HG02759 (cell line): Measurements from ENCODE around the gene INIP.

Source experiments
- ATAC-seq: cut with Tn5 transposase; IDR thresholded peaks from one replicate; pipeline ENCODE4 v1.9.1; 2021; ENCODE audit warnings: mild to moderate bottlenecking, moderate library complexity; ENCODE audit not compliant: unreplicated experiment

The INIP gene, protein sequence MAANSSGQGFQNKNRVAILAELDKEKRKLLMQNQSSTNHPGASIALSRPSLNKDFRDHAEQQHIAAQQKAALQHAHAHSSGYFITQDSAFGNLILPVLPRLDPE

DNA sequence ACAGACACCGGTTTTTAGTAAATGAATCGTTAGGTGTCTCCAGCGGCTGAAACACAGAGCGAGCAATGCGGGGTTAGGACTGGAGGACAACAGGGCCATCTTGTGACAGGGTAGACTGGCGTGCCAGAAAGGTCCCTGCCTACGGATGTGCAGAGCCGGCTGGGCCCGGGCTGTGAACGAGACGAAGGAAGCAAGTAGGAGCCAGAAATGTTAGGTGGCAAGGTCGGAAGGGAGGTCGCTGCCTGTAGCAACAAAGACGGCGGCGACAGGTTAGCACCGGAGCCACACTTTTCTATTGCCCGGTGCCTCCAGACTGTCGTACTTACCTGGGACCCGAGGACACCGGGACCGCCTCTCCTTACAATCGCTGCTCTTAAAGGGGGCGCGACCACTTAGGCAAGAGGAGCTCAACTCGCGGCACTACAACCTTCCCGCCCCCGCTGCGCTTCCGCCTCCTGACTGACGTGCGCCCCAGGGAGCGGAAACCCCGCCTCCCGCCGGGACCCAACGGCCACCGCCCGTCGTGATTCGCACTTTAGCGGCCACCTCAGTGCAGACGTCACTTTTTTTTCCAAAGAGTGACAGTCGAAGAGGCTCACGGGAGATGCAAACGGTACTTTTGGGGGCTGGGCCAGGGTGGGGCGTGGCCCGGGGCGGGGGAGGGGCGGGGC lies at the start of gene INIP:
Gene INIP (minus strand): TSS at position 457 of the 671 bp plus-strand sequence. CDS start 1,632 bp downstream, outside the sequence.
- peak; percentile 99 for ATAC-seq

DNA sequence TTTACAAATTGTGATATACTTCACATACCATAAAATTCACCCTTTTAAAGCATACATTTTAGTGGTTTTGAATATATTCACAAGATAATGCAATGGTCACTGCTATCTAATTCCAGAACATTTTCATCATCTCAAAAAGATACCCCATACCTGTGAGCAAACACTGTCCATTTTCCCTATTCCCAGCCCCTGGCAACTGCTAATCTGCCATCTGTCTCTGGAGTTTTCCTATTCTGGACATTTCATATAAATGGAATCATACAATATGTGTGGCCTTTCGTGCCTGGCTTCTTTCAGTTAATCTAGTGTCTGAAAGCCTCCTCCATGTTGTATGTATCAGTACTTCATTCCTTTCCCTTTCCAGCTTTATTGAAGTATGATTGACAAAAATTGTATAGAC lies 47.4 kb upstream of the INIP start:
- no peak for ATAC-seq

DNA sequence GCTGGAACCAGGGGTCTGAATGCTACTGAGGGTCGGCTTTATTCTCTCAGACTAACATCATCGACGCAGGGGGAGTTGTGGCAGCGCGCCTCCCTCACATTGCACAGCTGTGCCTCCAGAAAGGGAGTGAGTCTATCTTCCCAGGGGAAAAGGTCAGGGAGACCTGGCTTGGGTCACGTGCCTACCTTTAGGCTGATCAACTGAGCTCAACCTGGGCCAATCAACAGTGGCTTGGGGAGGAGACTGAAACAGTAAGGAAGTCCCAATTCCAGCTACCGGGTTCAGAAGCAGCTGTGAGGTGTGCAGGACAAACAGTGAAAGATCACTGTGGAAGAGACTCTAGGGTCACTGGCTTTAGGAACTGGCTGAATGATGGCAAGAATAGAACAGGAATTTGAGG lies 46.9 kb upstream of the INIP start:
- ATAC-seq, result no peak

DNA sequence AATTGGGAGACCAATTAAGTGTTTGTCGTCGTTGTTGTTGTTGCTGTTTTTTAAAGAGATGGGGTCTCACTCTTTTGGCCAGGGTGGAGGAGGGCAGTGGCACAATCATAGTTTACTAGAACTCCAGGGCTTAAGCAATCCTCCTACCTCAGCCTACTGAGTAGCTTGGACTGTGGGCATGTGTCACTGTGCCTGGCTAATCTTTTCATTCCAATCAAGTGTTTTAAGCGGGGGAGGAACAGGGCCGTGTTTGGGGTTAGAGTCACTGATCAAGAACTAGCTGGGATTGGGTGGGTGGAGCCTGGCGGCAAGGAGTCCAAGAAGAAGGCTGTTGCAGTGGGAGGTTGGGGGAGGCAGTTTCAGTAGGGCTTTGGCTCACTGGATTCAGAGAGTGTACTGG lies 46.4 kb upstream of the INIP start:
- no peak for ATAC-seq

DNA sequence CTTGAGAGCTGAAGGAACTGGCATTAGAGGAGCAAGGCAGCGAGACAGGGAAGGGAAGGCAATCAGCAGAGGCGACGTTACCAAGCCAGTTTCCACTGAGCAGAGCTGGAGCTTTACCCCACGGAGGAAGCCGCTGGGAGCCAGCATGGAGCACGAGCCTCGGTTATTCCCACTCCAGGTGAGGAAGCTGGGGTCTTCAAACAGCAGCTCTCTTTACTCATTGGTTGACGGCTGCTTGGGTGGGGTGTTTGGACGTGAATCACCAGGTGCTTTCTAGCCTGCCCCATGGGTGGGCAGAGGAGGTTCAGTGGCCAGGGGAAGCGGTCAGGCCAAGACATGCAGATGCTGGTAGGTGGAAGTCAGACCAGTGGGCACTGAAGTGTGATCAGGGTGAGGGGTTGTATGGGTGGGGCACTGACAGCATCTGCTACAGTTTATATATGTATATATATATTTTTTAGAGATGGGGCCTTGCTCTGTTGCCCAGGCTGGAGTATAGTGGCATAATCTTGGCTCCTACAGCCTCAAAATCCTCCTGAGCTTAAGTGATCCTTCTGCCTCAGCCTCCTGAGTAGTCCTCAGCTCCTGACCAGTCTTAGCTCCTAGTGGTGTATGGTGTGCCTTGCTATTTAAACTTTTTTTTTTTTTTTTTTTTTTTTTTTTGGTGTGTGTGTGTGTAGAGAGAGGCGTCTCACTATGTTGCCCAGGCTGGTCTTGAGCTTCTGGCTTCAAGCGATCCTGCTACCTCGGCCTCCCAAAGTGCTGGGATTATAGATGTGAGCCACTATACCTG lies 45.0 kb upstream of the INIP start:
- no peak for ATAC-seq

DNA sequence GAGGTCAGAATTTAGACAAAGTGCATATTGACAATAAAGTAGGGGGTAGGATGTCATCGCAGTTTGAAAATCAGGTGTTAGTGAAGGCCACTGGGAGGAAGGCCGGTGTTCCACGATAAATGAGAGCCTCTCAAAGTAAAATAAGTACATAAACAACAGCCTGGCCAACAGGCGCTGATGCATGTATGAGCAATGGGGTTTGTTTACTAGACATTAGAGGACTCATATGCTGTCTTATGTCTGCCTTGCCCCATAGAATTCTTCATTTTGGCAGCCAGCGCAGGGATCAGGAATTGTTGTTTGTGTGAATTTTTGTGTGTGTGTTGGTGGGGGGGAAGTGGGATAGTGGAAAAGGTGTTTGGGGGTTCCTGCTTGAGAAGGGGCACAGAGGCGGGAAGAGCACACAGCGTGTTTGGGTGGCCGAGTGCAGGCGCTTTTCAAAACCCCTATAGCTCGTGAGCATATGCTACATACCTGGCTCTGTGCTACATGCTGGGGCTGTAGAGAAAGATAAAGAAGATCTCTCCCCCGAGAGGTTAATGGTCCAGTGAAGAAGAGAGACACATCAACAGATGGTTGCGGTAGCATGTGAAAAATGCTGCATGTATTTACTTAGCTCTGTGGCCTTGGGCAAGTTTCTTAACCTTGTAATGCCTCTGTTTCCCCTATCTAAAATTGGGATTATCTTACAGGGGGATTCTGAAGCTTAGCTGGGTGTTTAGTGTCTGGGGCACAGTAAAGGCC lies 44.2 kb upstream of the INIP start:
- no peak for ATAC-seq

DNA sequence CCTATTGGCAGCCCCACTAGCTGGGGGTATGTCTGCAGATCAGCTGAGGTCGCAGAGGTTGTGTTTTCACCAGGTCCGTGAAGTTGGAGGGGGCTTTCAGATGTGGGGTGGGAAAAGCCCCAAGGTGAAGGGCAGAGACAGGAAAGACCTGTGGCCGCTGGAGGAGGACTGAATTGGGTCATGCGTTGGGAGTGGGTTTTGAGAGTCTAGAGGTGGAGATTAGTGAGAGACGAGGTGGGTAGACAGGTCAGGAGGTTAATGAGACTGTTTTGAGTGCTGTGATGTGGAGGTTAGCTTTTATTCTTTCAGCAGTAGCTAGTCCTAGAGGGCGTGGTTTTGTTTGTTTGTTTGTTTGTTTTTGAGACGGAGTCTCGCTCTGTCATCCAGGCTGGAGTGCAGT lies 42.9 kb upstream of the INIP start:
- no peak for ATAC-seq

DNA sequence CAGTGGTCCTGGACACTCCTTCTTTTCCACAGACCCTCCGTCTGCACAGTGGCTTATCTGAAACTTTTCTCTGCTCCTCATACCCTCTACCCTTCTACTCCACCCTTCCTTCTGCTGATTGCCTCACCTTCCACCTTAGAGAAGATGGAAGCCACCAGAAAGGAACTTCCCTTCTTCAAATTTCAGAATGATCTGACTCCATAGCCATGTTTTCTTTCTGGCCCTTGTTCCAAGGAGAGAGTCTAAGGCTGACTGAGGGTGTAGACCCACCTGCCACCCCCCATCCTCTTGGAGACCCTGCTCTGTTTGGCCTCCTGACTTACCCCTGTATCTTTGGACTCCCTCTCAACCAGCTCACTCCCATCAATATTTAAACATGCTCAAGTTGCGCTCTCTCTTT lies 40.0 kb upstream of the INIP start:
- no peak for ATAC-seq

DNA sequence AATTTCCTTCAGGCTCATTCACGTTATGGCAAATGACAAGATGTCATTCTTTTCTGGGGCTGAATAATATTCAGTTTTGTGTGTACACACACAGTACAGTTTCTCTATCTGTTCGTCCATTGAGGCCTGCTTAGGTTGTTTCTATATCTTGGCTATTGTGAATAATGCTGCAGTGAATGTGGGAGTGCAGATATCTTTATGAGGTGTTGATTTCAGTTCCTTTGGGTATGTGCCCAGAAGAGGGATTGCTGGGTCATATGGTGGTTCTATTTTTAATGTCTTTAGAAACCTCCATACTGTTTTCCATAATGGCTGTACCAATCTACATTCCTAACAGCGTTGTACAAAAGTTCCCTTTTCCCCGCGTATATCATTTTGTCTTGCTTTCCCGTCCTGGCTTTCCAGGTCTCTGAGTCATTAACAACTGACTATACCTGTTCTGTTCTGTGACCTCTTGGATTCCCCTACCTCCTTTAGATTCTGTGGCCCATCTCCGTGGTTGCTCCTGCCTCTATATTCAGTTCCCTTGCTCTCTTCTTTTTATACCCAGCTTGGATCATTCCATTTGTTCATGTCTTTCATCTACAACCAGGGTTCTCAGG lies 39.5 kb upstream of the INIP start:
- ATAC-seq, result no peak

DNA sequence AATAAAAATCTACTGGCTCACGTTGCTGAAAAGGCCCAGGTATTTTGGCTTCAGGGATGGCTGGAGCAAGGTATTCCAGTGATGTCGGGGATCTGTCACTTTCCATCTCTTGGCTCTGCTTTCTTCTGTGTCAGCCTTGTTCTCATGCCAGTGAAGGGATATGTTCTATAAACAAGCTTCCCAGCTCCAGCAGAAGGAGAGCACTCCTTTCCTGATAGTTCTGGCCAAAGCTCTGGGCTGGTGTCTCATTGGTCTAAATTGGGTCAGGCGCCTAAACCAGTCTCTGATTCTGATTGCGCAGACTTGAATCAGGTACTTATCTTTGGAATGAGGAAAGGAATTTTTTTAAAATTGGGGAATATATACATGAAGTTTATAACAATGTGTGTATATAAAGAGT lies 37.8 kb upstream of the INIP start:
- ATAC-seq, result no peak

DNA sequence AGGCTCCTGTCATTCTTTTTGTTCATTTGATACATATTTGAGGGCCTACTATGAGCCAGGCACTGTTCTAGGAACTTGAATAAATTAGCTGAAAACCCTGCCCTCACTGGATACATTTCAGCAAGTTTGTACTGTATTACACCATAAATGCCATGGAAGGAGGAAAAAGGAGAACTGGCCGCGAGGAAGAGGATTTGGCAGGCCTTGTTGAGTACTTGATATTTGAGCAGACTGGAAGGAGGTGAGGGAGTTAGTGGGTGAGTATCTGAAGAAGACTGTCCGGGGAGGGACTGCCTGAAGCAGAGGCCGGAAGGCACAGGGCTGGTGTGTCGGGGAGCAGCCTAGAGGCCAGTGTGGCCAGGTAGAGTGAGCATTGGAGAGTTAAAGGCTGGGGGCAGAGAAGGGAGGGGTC lies 37.1 kb upstream of the INIP start:
- no peak for ATAC-seq

DNA sequence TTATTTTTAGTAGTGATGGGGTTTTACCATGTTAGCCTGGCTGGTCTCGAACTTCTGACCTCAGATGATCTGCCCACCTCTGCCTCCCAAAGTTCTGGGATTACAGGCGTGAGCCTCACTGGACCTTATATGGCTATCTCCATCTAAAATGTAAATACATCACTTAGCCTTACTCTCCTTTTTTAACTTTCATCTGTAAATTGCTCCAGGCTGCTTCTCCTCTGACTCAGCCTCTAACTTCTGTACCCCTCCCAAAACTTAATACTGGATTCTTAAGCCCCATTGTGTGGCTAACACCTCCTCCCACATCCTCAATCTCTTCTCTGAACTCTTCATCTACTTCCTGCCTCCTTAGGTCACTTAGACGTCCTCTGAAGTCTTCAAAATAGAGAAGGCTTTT lies 36.7 kb upstream of the INIP start:
- ATAC-seq, result no peak

DNA sequence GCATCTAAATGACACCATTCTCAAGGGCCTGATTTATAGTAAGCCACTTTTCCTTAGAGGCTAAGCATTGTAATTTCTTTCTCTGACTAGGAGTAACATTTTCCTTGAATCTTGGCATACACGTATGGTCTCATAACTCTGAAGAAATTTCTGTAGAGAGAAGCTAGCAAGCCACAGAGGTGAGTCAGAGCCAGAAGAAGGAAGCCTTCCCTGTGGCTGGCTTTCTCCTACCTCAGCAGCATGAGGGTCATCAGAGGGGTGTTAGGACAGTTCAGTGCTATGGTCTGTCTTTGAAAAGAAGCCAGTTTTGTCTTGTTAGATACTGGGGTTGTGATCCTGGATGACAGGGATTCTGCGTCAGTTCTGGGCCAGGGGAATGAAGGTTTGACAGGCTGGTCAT lies 35.8 kb upstream of the INIP start:
- ATAC-seq, result no peak

DNA sequence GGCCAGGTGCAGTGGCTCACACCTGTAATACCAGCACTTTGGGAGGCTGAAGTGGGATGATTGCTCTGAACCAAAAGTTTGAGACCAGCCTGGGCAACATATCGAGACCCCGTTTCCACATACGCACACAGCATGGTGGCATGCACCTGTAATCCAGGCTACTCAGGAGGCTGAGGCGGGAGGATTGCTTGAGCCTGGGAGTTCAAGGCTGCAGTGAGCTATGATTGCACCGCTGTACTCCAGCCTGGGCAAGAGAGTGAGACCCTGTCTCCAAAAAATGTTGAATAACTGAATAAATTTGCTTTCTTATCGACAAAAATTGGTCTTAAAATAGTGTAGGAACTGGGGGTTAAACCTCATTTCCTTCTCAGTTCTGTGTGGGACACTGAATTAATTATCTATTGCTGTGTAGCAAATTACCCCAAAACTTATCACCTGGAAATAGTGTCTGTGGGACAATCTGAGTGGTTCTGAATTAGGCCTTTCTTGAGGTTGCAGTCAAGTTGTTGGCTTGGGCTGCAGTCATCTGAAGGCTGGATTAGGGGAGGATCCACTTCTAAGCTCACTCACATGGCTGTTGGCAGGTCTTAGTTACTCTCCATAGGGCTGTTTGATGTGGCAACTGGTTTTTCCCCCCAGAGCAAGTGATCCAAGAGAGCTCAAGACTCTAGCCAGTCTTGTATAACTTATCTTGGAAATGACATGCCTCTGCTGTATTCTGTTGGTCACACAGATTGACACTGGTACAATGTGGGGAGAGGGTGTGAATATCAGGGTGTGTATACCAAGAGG lies 34.6 kb upstream of the INIP start:
- ATAC-seq, result no peak

DNA sequence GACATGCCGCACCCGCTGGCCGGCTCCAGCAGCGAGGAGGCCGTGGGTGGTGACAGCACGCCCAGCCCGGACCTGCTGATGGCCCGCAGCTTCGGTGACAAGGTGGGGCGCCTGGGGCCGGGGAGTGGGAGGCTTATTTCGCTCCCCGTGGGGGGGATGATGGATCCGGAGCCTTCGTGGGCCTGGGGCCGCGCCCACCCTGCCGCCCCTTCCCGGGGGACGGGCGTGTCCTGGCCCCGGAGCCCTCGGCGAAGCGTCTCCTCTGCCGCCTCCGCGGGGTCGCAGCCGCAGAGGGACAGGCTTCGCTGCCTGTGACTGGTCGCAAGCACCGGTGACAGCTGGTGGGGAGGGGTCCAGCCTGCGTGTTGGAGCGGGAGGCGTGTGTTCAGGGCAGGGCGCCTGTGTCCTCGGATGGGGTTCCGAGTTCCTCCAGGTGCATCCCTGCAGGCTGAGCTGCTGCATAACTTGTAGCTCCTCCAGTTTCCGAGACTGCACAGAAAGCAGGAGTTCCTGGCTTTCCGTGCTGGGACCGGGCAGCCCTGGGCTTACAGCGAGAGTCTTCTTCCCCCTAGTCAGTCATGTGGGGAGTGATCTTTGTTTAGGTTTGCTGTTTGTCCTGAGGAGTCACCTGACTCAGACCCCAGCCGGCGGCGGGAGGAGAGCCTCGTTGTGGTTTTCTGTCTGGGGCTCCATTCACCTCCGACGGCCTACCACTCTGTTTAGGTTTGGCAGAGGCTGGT lies 33.3 kb upstream of the INIP start:
- ATAC-seq, result peak; percentile 38

DNA sequence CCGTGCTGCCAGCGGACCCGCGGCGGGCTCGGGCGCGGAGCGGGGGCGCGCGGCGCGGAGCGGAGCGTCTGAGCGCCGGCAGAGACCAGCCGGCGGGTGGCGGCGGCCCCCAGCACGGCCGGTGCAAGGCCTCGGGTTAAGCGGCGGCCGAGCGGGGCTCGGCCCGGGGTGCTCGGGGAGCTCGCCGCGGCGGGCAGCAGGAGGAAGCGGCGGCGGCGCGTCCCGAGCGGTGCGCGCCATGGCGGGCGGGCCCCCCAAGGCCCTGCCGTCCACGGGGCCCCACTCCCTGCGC lies 32.8 kb upstream of the INIP start:
- ATAC-seq, result no peak

DNA sequence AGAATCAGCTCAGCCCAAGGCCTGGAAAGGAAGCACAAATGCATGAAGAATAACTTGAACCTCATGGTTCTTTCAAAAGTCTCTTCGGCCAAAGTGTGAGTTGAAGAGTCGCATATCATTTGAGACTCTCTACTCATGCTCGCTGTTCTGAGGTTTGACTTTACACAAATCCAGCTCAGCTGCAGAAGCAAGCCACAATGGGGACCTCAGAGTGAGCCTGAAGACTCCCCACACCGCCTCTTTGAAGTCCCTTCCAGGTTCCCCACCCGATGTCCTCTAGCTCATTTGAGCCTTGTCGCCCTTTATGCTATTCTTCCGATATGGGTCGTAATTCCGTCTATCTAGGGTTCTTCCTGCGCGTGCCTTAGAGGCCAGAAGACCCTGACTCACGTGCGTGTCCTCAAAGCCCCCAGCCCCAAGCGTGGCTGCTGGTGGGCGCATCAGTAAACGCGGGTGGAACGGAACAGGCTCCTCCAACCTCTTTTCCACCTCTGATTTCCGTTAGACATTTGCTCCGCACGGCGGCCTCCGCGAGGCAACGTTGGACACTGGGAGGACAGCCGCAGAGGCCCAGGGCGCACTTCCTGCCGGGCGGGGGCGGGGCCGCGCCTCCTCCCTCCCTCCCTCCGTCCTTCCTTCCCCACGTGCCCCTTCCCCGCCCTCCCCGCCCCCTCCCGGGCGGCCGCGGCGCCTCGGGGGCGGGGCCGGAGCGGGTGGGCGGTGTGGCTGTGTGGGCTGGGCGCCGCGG lies 32.3 kb upstream of the INIP start, which contains the start of gene SNX30:
Gene SNX30 (plus strand): TSS at position 745 of the 748 bp plus-strand sequence. CDS start 242 bp downstream, outside the sequence.
- ATAC-seq, result peak; percentile 80

DNA sequence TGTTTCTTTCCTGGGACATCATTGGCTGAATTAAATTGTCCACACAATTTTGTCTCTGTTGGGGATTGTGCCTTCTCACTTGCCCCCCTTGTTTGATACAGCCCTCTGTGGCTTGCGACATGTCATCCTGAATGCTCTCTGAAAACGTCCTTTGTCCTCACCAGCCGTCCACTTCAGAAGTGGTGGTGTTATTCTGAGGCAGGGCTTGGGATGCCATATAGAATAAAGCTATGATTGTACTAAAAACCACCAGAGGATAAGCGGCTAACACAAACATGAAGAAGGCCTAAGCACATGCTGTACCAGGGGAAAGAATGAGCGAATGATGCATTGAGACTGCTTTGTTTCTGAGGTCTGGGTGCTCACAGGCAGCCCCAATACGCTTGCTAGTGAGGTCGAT lies 29.2 kb upstream of the INIP start:
- no peak for ATAC-seq

DNA sequence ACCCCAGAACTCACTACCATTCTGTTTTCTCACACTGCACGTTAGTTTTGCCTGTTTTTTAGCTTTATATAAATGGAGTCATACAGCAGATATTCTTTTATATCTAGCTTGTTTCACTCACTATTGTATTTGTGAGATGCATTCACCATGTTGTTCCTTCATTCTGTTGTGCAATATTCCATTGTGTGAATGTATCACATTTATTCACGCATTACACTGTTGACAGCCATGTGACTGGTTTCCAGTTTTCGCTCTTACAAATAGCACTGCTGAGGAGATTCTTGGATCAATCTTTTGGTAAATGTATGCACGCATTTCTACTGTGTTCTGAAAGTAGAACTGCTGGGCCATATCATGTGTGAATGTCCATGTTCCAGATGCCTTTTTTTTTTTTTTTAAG lies 26.3 kb upstream of the INIP start:
- no peak for ATAC-seq
